BJ (cell line): ENCODE measurements around the gene LOXHD1. TPM values are rescaled to one million over a fixed set of nuclear protein-coding genes. Genes with fewer than 3 reads are reported as not detected.

Experiments used
- CTCF ChIA-PET: fragments of 350-600 bp; formaldehyde crosslinking; extraction: SDS; loops from one replicate; lab custom pipeline; 2021; ENCODE audit warnings: antibody characterized with exemption, inconsistent platforms; lab: Yijun Ruan, JAX
- POLR2A ChIA-PET: fragments of 300-600 bp; sonication (Branson Sonifier 250); formaldehyde crosslinking; extraction: SDS; loops from one replicate; lab custom pipeline; 2021; ENCODE audit warnings: antibody characterized with exemption; lab: Charles Lee
- DNase-seq: peaks from one replicate; pipeline ENCODE4 v3.0.0-alpha.2; 2011; ENCODE audit warnings: low read depth
- H3K27me3 ChIP-seq: 2 replicates; pipeline ENCODE4 v1.6.0; 2011; ENCODE audit warnings: low read length; ENCODE audit not compliant: control insufficient read depth, insufficient read depth
- H3K36me3 ChIP-seq: 2 replicates; pipeline ENCODE4 v1.5.1; 2011; ENCODE audit warnings: low read length; ENCODE audit not compliant: control insufficient read depth, insufficient read depth
- H3K4me3 ChIP-seq: 2 replicates; pipeline ENCODE4 v1.5.1; 2011; ENCODE audit warnings: low read depth, mild to moderate bottlenecking, control low read depth, low read length
- CTCF ChIP-seq: IDR thresholded peaks from 2 replicates; pipeline ENCODE4 v1.5.1; 2011; ENCODE audit warnings: low read depth, mild to moderate bottlenecking, control low read depth, inconsistent platforms, low read length, moderate library complexity; ENCODE audit not compliant: insufficient read depth
- polyA plus RNA-seq: library from polyadenylated mRNA; depleted of rRNA; stranded (reverse); fragments of >200 nt; gene quantifications from 2 replicates; pipeline ENCODE4 v1.2.3, GENCODE V29; 2011

Gene LOXHD1
- polyA plus RNA-seq, 1 experiment = not detected

- Histone ChIP-seq H3K4me3 (no peak overlapping the region), H3K27me3 (no peaks in the 10 kb centered on the region), H3K36me3 (no peaks in the 10 kb centered on the region)
- ChIA-PET POLR2A (no interaction called here), CTCF (no interaction called here)
- TF ChIP-seq CTCF = no peak
- DNase-seq = no peak
Measured at GRCh38 chr18:46565256-46565655, 91.8 kb downstream of the LOXHD1 start.

- no peaks in the 10 kb centered on the region for H3K27me3 ChIP-seq
- no peak overlapping the region for H3K4me3 ChIP-seq
- ChIA-PET CTCF (no interaction called here), POLR2A (no interaction called here)
- H3K36me3 ChIP-seq = no peaks in the 10 kb centered on the region
- no peak for TF ChIP-seq CTCF
- DNase-seq = no peak
Measured at GRCh38 chr18:46563317-46563716, 93.7 kb downstream of the LOXHD1 start.

- no peak for DNase-seq
- TF ChIP-seq CTCF = no peak
- no peaks in the 10 kb centered on the region for H3K27me3 ChIP-seq
- no peak overlapping the region for H3K4me3 ChIP-seq
- no peaks in the 10 kb centered on the region for H3K36me3 ChIP-seq
- POLR2A ChIA-PET = no interaction called here
- CTCF ChIA-PET = no interaction called here
Measured at GRCh38 chr18:46562674-46563192, 94.3 kb downstream of the LOXHD1 start.

GRCh38 chr18:46560671-46561045, 96.4 kb downstream of the LOXHD1 start:
- POLR2A ChIA-PET = no interaction called here

GRCh38 chr18:46559946-46560670, 96.9 kb downstream of the LOXHD1 start:
- H3K36me3 ChIP-seq = no peaks in the 10 kb centered on the region
- no peak overlapping the region for H3K4me3 ChIP-seq
- ChIA-PET POLR2A (no interaction called here), CTCF (no interaction called here)
- H3K27me3 ChIP-seq = no peaks in the 10 kb centered on the region
- DNase-seq = no peak
- TF ChIP-seq CTCF = no peak

More at GRCh38 chr18:46560671-46561045, 96.4 kb downstream of the LOXHD1 start:
- H3K27me3 ChIP-seq = no peaks in the 10 kb centered on the region
- CTCF ChIA-PET = no interaction called here
- no peaks in the 10 kb centered on the region for H3K36me3 ChIP-seq
- TF ChIP-seq CTCF = no peak
- no peak overlapping the region for H3K4me3 ChIP-seq
- no peak for DNase-seq
